H1 (cell line): ENCODE measurements around the gene BPIFB4. TPM values are rescaled to one million over a fixed set of nuclear protein-coding genes. Genes with fewer than 3 reads are reported as not detected.

ENCODE experiments used
- CTCF ChIA-PET: fragments of 300-600 bp; sonication (Branson Sonifier 250); formaldehyde crosslinking; loops from one replicate; lab custom pipeline; 2021; ENCODE audit not compliant: partially characterized antibody; lab: Charles Lee
- POLR2A ChIA-PET: fragments of 300-600 bp; sonication (Branson Sonifier 250); formaldehyde crosslinking; loops from one replicate; lab custom pipeline; 2021; ENCODE audit warnings: inconsistent platforms; ENCODE audit not compliant: partially characterized antibody; lab: Charles Lee
- DNase-seq, 2 experiments: peaks; one replicate each; pipeline versions ENCODE4 v3.0.0 to v3.0.0-alpha.2; 2010 to 2022; ENCODE audit warnings: low spot score in 2 of 2, low read depth in 1 of 2, mixed read lengths in 1 of 2
- FAIRE-seq: peaks from 2 replicates; lab custom pipeline; 2011; peaks lifted over from hg19 to GRCh38; lab: Jason Lieb, UNC
- H2AFZ ChIP-seq: 2 replicates; pipeline ENCODE4 v1.8.1; 2012; ENCODE audit warnings: low read length, inconsistent platforms
- H2AK5ac ChIP-seq: 2 replicates; pipeline ENCODE4 v1.6.1; 2013; ENCODE audit warnings: low read depth, low read length
- H2BK120ac ChIP-seq: replicated peaks from 2 replicates; pipeline ENCODE3; 2013; ENCODE audit warnings: low read depth, low read length, inconsistent platforms
- H2BK12ac ChIP-seq: 2 replicates; pipeline ENCODE4 v1.6.1; 2013; ENCODE audit warnings: low read depth, low read length
- H2BK15ac ChIP-seq: 2 replicates; pipeline ENCODE4 v1.6.1; 2013; ENCODE audit warnings: low read length
- H2BK20ac ChIP-seq: 2 replicates; pipeline ENCODE4 v1.6.1; 2013; ENCODE audit warnings: low read length
- H2BK5ac ChIP-seq: 2 replicates; pipeline ENCODE4 v1.6.1; 2013; ENCODE audit warnings: low read depth, low read length
- H3K14ac ChIP-seq: 2 replicates; pipeline ENCODE4 v1.6.1; 2013; ENCODE audit warnings: inconsistent platforms; ENCODE audit not compliant: insufficient read length
- H3K18ac ChIP-seq: 2 replicates; pipeline ENCODE4 v1.6.1; 2013; ENCODE audit warnings: low read length; ENCODE audit errors: extremely low read depth
- H3K23ac ChIP-seq: 2 replicates; pipeline ENCODE4 v1.6.1; 2013; ENCODE audit warnings: inconsistent platforms; ENCODE audit not compliant: insufficient read length
- H3K23me2 ChIP-seq: 2 replicates; pipeline ENCODE4 v1.6.1; 2013; ENCODE audit warnings: low read depth, low read length
- H3K27ac ChIP-seq: 2 replicates; pipeline ENCODE4 v1.6.1; 2011; ENCODE audit warnings: low read depth, low read length, inconsistent platforms
- H3K27me3 ChIP-seq, 4 experiments: replicated peaks in 1 of 4; 1 replicate in 1 of 4; 2 replicates in 3 of 4; pipeline versions ENCODE4 v1.6.1 to v1.8.1; 2011 to 2013; ENCODE audit warnings: low read length in 3 of 4, mild to moderate bottlenecking in 3 of 4, inconsistent platforms in 2 of 4, mixed read lengths in 2 of 4, moderate library complexity in 1 of 4; ENCODE audit not compliant: control insufficient read depth in 3 of 4, insufficient read depth in 3 of 4; ENCODE audit errors: extremely low read depth in 1 of 4
- H3K36me3 ChIP-seq, 4 experiments: 2 replicates each; pipeline versions ENCODE4 v1.6.1 to v1.8.1; 2011 to 2013; ENCODE audit warnings: mild to moderate bottlenecking in 4 of 4, low read length in 3 of 4, moderate library complexity in 2 of 4, control low read depth in 1 of 4, inconsistent platforms in 1 of 4; ENCODE audit not compliant: insufficient read depth in 4 of 4, control insufficient read depth in 2 of 4
- H3K4ac ChIP-seq: replicated peaks from 2 replicates; pipeline ENCODE3; 2013; ENCODE audit warnings: low read length, low read depth, mixed read lengths, inconsistent platforms; ENCODE audit not compliant: insufficient read length
- H3K4me1 ChIP-seq, 4 experiments: replicated peaks in 1 of 4; 1 replicate in 1 of 4; 2 replicates in 3 of 4; pipeline versions ENCODE4 v1.6.1 to v1.8.1; 2011 to 2013; ENCODE audit warnings: low read length in 3 of 4, inconsistent platforms in 2 of 4, mixed read lengths in 1 of 4; ENCODE audit not compliant: insufficient read depth in 4 of 4, control insufficient read depth in 3 of 4
- H3K4me2 ChIP-seq, 2 experiments: 2 replicates each; pipeline versions ENCODE4 v1.6.1 to v1.8.1; 2011 to 2013; ENCODE audit warnings: low read depth in 2 of 2, low read length in 2 of 2, control low read depth in 1 of 2, inconsistent platforms in 1 of 2, mild to moderate bottlenecking in 1 of 2; ENCODE audit not compliant: insufficient read depth in 1 of 2
- H3K4me3 ChIP-seq, 4 experiments: fragments of 200-600, 300-600 bp in 1 of 4; sonication (generic), shearing (Covaris generic), sonication (Bioruptor Twin) in 1 of 4; 2 replicates each; pipeline versions ENCODE4 v1.5.1 to v1.8.1; 2011 to 2016; ENCODE audit warnings: low read length in 4 of 4, low read depth in 3 of 4, control low read depth in 2 of 4, inconsistent platforms in 2 of 4, mild to moderate bottlenecking in 2 of 4, mixed read lengths in 1 of 4, moderate library complexity in 1 of 4; ENCODE audit not compliant: insufficient read depth in 2 of 4; ENCODE audit errors: extremely low read depth in 1 of 4
- H3K56ac ChIP-seq: replicated peaks from 2 replicates; pipeline ENCODE3; 2013; ENCODE audit warnings: low read depth, mild to moderate bottlenecking, mixed read lengths, low read length, inconsistent platforms; ENCODE audit not compliant: insufficient read length
- H3K79me1 ChIP-seq: 2 replicates; pipeline ENCODE4 v1.6.1; 2013; ENCODE audit warnings: low read depth, low read length, control low read depth
- H3K79me2 ChIP-seq, 2 experiments: 2 replicates each; pipeline versions ENCODE4 v1.6.1 to v1.8.1; 2012 to 2013; ENCODE audit warnings: low read length in 2 of 2, mild to moderate bottlenecking in 2 of 2, inconsistent platforms in 1 of 2; ENCODE audit not compliant: insufficient read depth in 2 of 2, control insufficient read depth in 1 of 2
- H3K9ac ChIP-seq, 4 experiments: replicated peaks in 1 of 4; 1 replicate in 1 of 4; 2 replicates in 3 of 4; pipeline versions ENCODE4 v1.6.1 to v1.8.1; 2011 to 2013; ENCODE audit warnings: low read depth in 3 of 4, low read length in 3 of 4, control low read depth in 2 of 4, mild to moderate bottlenecking in 2 of 4, moderate library complexity in 2 of 4, inconsistent platforms in 1 of 4; ENCODE audit errors: extremely low read depth in 1 of 4
- H3K9me3 ChIP-seq, 2 experiments: 2 replicates each; pipeline versions ENCODE4 v1.6.1 to v1.8.1; 2012 to 2013; ENCODE audit warnings: mild to moderate bottlenecking in 2 of 2, moderate library complexity in 2 of 2, control low read depth in 1 of 2, inconsistent platforms in 1 of 2, low read depth in 1 of 2, low read length in 1 of 2, mixed read lengths in 1 of 2; ENCODE audit not compliant: insufficient read depth in 2 of 2
- H4K20me1 ChIP-seq, 2 experiments: replicated peaks in 1 of 2; 2 replicates each; pipeline versions ENCODE3 to v1.8.1; 2011 to 2013; ENCODE audit warnings: inconsistent platforms in 2 of 2, low read length in 2 of 2, mild to moderate bottlenecking in 1 of 2; ENCODE audit not compliant: insufficient read depth in 2 of 2, control insufficient read depth in 1 of 2
- H4K5ac ChIP-seq: 2 replicates; pipeline ENCODE4 v1.6.1; 2013; ENCODE audit warnings: low read length, low read depth, mixed read lengths, inconsistent platforms; ENCODE audit not compliant: insufficient read length
- H4K8ac ChIP-seq: 2 replicates; pipeline ENCODE4 v1.8.0; 2013; ENCODE audit warnings: mild to moderate bottlenecking, moderate library complexity, low read length, inconsistent platforms; ENCODE audit not compliant: insufficient read depth; ENCODE audit errors: extremely low read depth
- H4K91ac ChIP-seq: replicated peaks from 2 replicates; pipeline ENCODE3; 2013; ENCODE audit warnings: low read length, mixed read lengths, inconsistent platforms; ENCODE audit not compliant: insufficient read length
- BACH1 ChIP-seq: IDR thresholded peaks from 2 replicates; pipeline ENCODE4 v1.6.1; 2012; ENCODE audit warnings: low read length, improper control_type of control experiment
- CBX8 ChIP-seq: fragments of 300-800, 300-1000 bp; sonication (generic); IDR thresholded peaks from 2 replicates; pipeline ENCODE4 v1.7.1; 2016; ENCODE audit warnings: low read depth, low read length, borderline replicate concordance
- EP300 ChIP-seq, 2 experiments: IDR thresholded peaks; 1 replicate in 1 of 2; 2 replicates in 1 of 2; pipeline ENCODE4 v1.6.1; 2011 to 2012; ENCODE audit warnings: low read depth in 2 of 2, low read length in 2 of 2, mild to moderate bottlenecking in 2 of 2, borderline replicate concordance in 1 of 2, inconsistent platforms in 1 of 2, moderate library complexity in 1 of 2
- FOSL1 ChIP-seq: IDR thresholded peaks from 2 replicates; pipeline ENCODE4 v1.6.1; 2011; ENCODE audit warnings: mild to moderate bottlenecking, low read depth, low read length, moderate library complexity; ENCODE audit not compliant: insufficient read depth
- HDAC2 ChIP-seq, 2 experiments: fragments of 300-600 bp in 1 of 2; sonication (generic) in 1 of 2; IDR thresholded peaks; 2 replicates each; pipeline ENCODE4 v1.6.1; 2011 to 2012; ENCODE audit warnings: low read depth in 2 of 2, low read length in 2 of 2, mild to moderate bottlenecking in 2 of 2, moderate library complexity in 2 of 2, borderline replicate concordance in 1 of 2, inconsistent platforms in 1 of 2
- HDAC6 ChIP-seq: IDR thresholded peaks from one replicate; pipeline ENCODE4 v1.7.1; 2012; ENCODE audit warnings: low read depth, mild to moderate bottlenecking, inconsistent platforms, low read length, moderate library complexity
- SIN3A ChIP-seq, 2 experiments: IDR thresholded peaks in 1 of 2; conservative IDR thresholded peaks in 1 of 2; 2 replicates each; pipeline ENCODE4 v1.6.1; 2011 to 2012; ENCODE audit warnings: low read length in 2 of 2, improper control_type of control experiment in 1 of 2, low read depth in 1 of 2, mild to moderate bottlenecking in 1 of 2
- SP1 ChIP-seq: IDR thresholded peaks from 2 replicates; pipeline ENCODE4 v1.6.1; 2011; ENCODE audit warnings: low read depth, low read length
- SRF ChIP-seq: IDR thresholded peaks from 2 replicates; pipeline ENCODE4 v1.6.1; 2011; ENCODE audit warnings: mild to moderate bottlenecking, low read depth, low read length, moderate library complexity
- TAF1 ChIP-seq: IDR thresholded peaks from 2 replicates; pipeline ENCODE4 v1.6.1; 2011; ENCODE audit warnings: mild to moderate bottlenecking, low read depth, low read length
- TBP ChIP-seq: IDR thresholded peaks from 2 replicates; pipeline ENCODE4 v1.6.1; 2011; ENCODE audit warnings: low read depth, low read length, improper control_type of control experiment
- TCF12 ChIP-seq: IDR thresholded peaks from 2 replicates; pipeline ENCODE4 v1.6.1; 2011; ENCODE audit warnings: low read depth, mild to moderate bottlenecking, low read length
- WGBS, 2 experiments: shearing (Covaris generic) in 1 of 2; methylation state at CpG; one replicate each; pipeline versions ENCODE4 v1.1.6 to v1.1.7; 2013 to 2015; ENCODE audit warnings: low lambda C conversion rate in 2 of 2, mixed read lengths in 2 of 2, inconsistent platforms in 1 of 2, low coverage in 1 of 2, missing lambda C conversion rate in 1 of 2; ENCODE audit not compliant: insufficient replicate concordance in 2 of 2, insufficient coverage in 1 of 2, insufficient read length in 1 of 2; ENCODE audit errors: extremely low coverage in 1 of 2, missing lambda C conversion rate in 1 of 2; 5-methylcytosine and 5-hydroxymethylcytosine counted together
- polyA plus RNA-seq, 7 experiments: library from polyadenylated mRNA; depleted of rRNA in 3 of 7; stranded (reverse) in 5 of 7; unstranded in 2 of 7; fragments of >200 nt in 5 of 7; fragments of 200-250 nt in 2 of 7; gene quantifications; 1 replicate in 5 of 7; 2 replicates in 1 of 7; 4 replicates in 1 of 7; pipeline versions ENCODE4 v1.2.1 to v1.2.3, GENCODE V29; 2011 to 2013; ENCODE audit warnings: missing spikeins in 2 of 7, mixed read lengths in 2 of 7
- total RNA-seq: library from RNA; stranded (reverse); fragmentation: NEBNext Ultra II Directional; extraction: Animal tissue kit (Norgen Biotek cat#: 25700); gene quantifications from 2 replicates; pipeline ENCODE4 v1.2.1, GENCODE V29; 2021

BPIFB4 gene
- total and polyA plus RNA-seq, 2 of the 8 experiments (the other 6 are each of a cell fraction or from before 2014, with no cell fraction given) = not detected

GRCh38 chr20:33072362-33072761 lies 7.1 kb upstream of the BPIFB4 start:
- Histone ChIP-seq H3K4ac (no peak overlapping the region), H3K27ac (no peak overlapping the region), H4K91ac (no peak overlapping the region), H3K27me3 (no peaks in the 10 kb centered on the region), H2AFZ (no peak overlapping the region), H3K14ac (no peak overlapping the region), H2BK5ac (no peak overlapping the region), H3K79me1 (no peaks in the 10 kb centered on the region), H3K4me2 (no peak overlapping the region), H3K4me1 (no peaks in the 10 kb centered on the region), H3K9ac (no peak overlapping the region), H3K23me2 (peaks cover 5% of the 10 kb centered on the region; the same call in 1 of the 2 replicates), H3K18ac (no peak overlapping the region), H3K4me3 (no peak overlapping the region), H3K56ac (no peak overlapping the region), H2BK12ac (no peak overlapping the region), H2AK5ac (no peak overlapping the region), H2BK20ac (no peak overlapping the region), H2BK120ac (no peak overlapping the region), H4K20me1 (peaks cover 0 to 2% of the 10 kb centered on the region in 2 experiments), H2BK15ac (no peak overlapping the region), H4K8ac (no peak overlapping the region), H3K9me3 (no peaks in the 10 kb centered on the region), H4K5ac (no peak overlapping the region), H3K36me3 (no peaks in the 10 kb centered on the region), H3K23ac (no peak overlapping the region), H3K79me2 (no peaks in the 10 kb centered on the region)
- ChIA-PET CTCF (interaction anchor here (0.6 to 2.0 kb wide), 5 partner anchors 22 to 170 kb away, joined by 3 to 7 read pairs (median 4); no protein-coding TSS in a partner anchor), POLR2A (interaction anchor here (0.6 to 1.0 kb wide), 2 partner anchors 14 to 30 kb away, joined by 3 read pairs; no protein-coding TSS in a partner anchor)
- WGBS, 2 experiments = 87% methylated on average over 4 of the region's 4 CpGs; no CpG with 5 or more reads in 1 of the 2 experiments
- DNase-seq (no peak), FAIRE-seq (no peak)
- TF ChIP-seq SIN3A (conservative IDR thresholded peaks at IDR 0.05 in 1 of 2, IDR thresholded peaks at IDR 0.05 in 1 of 2; ENCODE audit: low read depth in 1 of 2, low read length in 2 of 2) (no peak), HDAC6 (no peak), TAF1 (no peak), EP300 (IDR thresholded peaks at IDR 0.05; ENCODE audit: borderline replicate concordance in 1 of 2, low read depth in 2 of 2, low read length in 2 of 2) (no peak), CBX8 (no peak), HDAC2 (IDR thresholded peaks at IDR 0.05; ENCODE audit: borderline replicate concordance in 1 of 2, low read depth in 2 of 2, low read length in 2 of 2) (no peak), FOSL1 (no peak), BACH1 (no peak), TCF12 (no peak), SRF (no peak), SP1 (no peak), TBP (no peak)
